Measurements from ENCODE around the gene SLC39A13.

The SLC39A13 gene

GRCh38 chr11:47440054-47440476, 31.7 kb downstream of the SLC39A13 start:
- Histone ChIP-seq H3K9me3 (no peaks in the 10 kb centered on the region), H3K4me3 (no peak overlapping the region), H3K27ac (no peak overlapping the region), H3K4me1 (no peaks in the 10 kb centered on the region), H3K27me3 (no peaks in the 10 kb centered on the region), H3K36me3 (no peaks in the 10 kb centered on the region)
- no peak for DNase-seq
- TF ChIP-seq CTCF (IDR thresholded peaks at IDR 0.05): no peak
- intact Hi-C loops (cut with DNase I; ENCODE audit: low total_unique reads): no loop called here

GRCh38 chr11:47441421-47441820, 33.0 kb downstream of the SLC39A13 start:
- Histone ChIP-seq H3K4me1 (no peaks in the 10 kb centered on the region), H3K9me3 (no peaks in the 10 kb centered on the region), H3K27ac (no peak overlapping the region), H3K27me3 (no peaks in the 10 kb centered on the region), H3K4me3 (no peak overlapping the region), H3K36me3 (no peaks in the 10 kb centered on the region)
- TF ChIP-seq CTCF (IDR thresholded peaks at IDR 0.05): no peak
- no peak for DNase-seq
- intact Hi-C loops (cut with DNase I; ENCODE audit: low total_unique reads): no loop called here

GRCh38 chr11:47442514-47442913, 34.1 kb downstream of the SLC39A13 start:
- no peak for TF ChIP-seq CTCF (IDR thresholded peaks at IDR 0.05)
- H3K4me1 ChIP-seq: no peaks in the 10 kb centered on the region
- H3K36me3 ChIP-seq: no peaks in the 10 kb centered on the region
- H3K9me3 ChIP-seq: no peaks in the 10 kb centered on the region
- no peak for DNase-seq
- no peak overlapping the region for H3K27ac ChIP-seq
- no peaks in the 10 kb centered on the region for H3K27me3 ChIP-seq
- no peak overlapping the region for H3K4me3 ChIP-seq
- intact Hi-C loops (cut with DNase I; ENCODE audit: low total_unique reads): no loop called here

DNA sequence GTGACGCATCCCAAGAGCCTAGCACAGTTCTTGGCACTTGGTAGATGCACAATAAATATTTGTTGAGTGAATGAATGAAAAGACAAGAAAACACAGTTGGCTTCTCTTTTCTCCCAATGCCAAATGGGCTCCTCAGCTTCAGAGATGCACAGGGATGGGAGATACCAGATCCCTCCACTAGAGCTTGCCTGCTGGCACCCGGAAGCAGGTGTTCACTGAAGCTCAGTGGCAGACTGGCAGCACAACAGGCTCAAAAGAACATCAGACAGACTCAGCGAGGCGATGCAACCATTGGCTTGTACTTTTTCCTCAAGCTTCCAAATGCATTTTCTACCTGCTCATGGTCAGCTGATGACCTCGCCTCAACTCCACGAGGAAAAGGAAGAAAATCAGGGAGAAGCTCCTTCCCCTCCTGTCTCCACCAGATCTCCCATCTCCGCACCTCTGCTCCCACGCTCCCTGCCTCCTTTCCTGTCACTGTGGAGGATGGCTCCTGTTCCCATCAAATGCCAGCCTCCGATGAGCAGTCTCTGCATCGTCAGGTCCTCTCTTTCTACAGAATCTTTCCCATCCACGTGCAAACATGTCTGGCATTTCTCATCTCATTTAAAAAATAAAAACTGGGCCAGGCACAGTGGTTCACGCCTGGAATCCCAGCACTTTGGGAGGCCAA, 34.8 kb downstream of the SLC39A13 start:
- Histone ChIP-seq H3K4me3 (no peak overlapping the region), H3K27me3 (no peaks in the 10 kb centered on the region), H3K27ac (no peak overlapping the region), H3K9me3 (no peaks in the 10 kb centered on the region), H3K4me1 (no peaks in the 10 kb centered on the region), H3K36me3 (no peaks in the 10 kb centered on the region)
- no peak for TF ChIP-seq CTCF (IDR thresholded peaks at IDR 0.05)
- DNase-seq: no peak
- intact Hi-C loops (cut with DNase I; ENCODE audit: low total_unique reads): no loop called here

- no peaks in the 10 kb centered on the region for H3K36me3 ChIP-seq
- no peak overlapping the region for H3K27ac ChIP-seq
- no peaks in the 10 kb centered on the region for H3K27me3 ChIP-seq
- H3K4me3 ChIP-seq: no peak overlapping the region
- DNase-seq: no peak
- H3K4me1 ChIP-seq: no peaks in the 10 kb centered on the region
- no peak for TF ChIP-seq CTCF (IDR thresholded peaks at IDR 0.05)
- intact Hi-C loops (cut with DNase I; ENCODE audit: low total_unique reads): no loop called here
- H3K9me3 ChIP-seq: no peaks in the 10 kb centered on the region
These were observed 35.4 kb downstream of the SLC39A13 start for GRCh38 chr11:47443817-47444216.

DNA sequence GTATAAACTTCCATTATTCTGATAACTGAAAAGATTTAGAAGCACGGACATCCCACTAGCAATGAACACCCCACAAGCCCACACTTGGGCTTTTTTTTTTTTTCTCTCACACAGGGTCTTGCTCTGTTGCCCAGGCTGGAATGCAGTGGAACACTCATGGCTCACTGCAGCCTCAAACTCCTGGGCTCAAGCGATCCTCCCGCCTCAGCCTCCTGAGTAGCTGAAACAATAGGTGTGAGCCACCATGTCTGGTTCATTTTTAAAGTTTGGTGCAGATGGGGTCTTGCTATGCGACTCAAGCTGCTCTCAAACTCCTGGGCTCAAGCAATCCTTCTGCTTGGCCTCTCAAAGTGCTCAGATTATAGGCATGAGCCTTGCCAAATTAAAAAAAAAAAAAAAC, 37.5 kb downstream of the SLC39A13 start:
- Histone ChIP-seq H3K9me3 (no peaks in the 10 kb centered on the region), H3K4me3 (no peak overlapping the region), H3K36me3 (no peaks in the 10 kb centered on the region), H3K27me3 (no peaks in the 10 kb centered on the region), H3K4me1 (no peaks in the 10 kb centered on the region), H3K27ac (no peak overlapping the region)
- intact Hi-C loops (cut with DNase I; ENCODE audit: low total_unique reads): loop anchor here (5.0 kb wide), 1 partner anchor 69 kb away; the partner anchor contains the start of gene SPI1
- no peak for DNase-seq
- no peak for TF ChIP-seq CTCF (IDR thresholded peaks at IDR 0.05)
